ENCODE results near the gene RILPL1. TPM values are rescaled to one million over a fixed set of nuclear protein-coding genes. Genes with fewer than 3 reads are reported as not detected.

The RILPL1 gene
- total and polyA plus RNA-seq, 9 of the 15 experiments (the other 6 are each of a cell fraction or from before 2014, with no cell fraction given), result 0.25 to 10.6 (median 8.6) TPM

- Histone ChIP-seq H3K9ac (ENCODE audit: insufficient read depth in 1 of 2, low read depth in 2 of 2, low read length in 2 of 2) (no peak overlapping the region), H3K4me1 (replicated peaks in 1 of 2; ENCODE audit: control insufficient read depth in 2 of 2, insufficient read depth in 2 of 2, low read length in 2 of 2) (peaks cover 0 to 2% of the 10 kb centered on the region in 2 experiments; a peak in 1 of 5 replicates), H3K27me3 (ENCODE audit: control insufficient read depth in 2 of 2, insufficient read depth in 2 of 2, low read length in 2 of 2) (no peaks in the 10 kb centered on the region), H3K27ac (ENCODE audit: extremely low read depth, low read depth, low read length) (no peak overlapping the region), H3K4me3 (no peak overlapping the region), H3K9me1 (ENCODE audit: control insufficient read depth, insufficient read depth, low read length) (no peaks in the 10 kb centered on the region), H3K4me2 (ENCODE audit: insufficient read depth, low read length) (no peak overlapping the region), H3K9me3 (replicated peaks; ENCODE audit: control insufficient read depth, insufficient read depth, low read depth, low read length) (no peaks in the 10 kb centered on the region), H4K20me1 (replicated peaks; ENCODE audit: control insufficient read depth, insufficient read depth, low read length) (no peaks in the 10 kb centered on the region), H3K79me2 (ENCODE audit: control insufficient read depth, insufficient read depth, low read length) (no peaks in the 10 kb centered on the region), H3K36me3 (ENCODE audit: control insufficient read depth, insufficient read depth, low read length) (peaks cover 48% of the 10 kb centered on the region; the same call in 2 of the 3 replicates), H2AFZ (ENCODE audit: low read depth, low read length) (no peak overlapping the region)
- TF ChIP-seq ZNF324 (CRISPR knock-in tag; IDR thresholded peaks at IDR 0.05) (no peak), ARID3A (IDR thresholded peaks at IDR 0.05; ENCODE audit: borderline replicate concordance, low read depth, low read length) (no peak), ZNF431 (CRISPR knock-in tag; IDR thresholded peaks at IDR 0.05) (no peak), ATF3 (IDR thresholded peaks at IDR 0.05) (no peak), ATF3 (CRISPR knock-in tag; conservative IDR thresholded peaks at IDR 0.05) (no peak), ETV6 (IDR thresholded peaks at IDR 0.05; ENCODE audit: borderline replicate concordance in 1 of 2, low read depth in 2 of 2, low read length in 1 of 2) (no peak), ETV6 (CRISPR knock-in tag; IDR thresholded peaks at IDR 0.05; ENCODE audit: borderline replicate concordance) (no peak), PHF8 (IDR thresholded peaks at IDR 0.05; ENCODE audit: borderline replicate concordance, low read length) (no peak), POLR3G (IDR thresholded peaks at IDR 0.05; ENCODE audit: extremely low read depth, insufficient read length, insufficient replicate concordance) (no peak), GTF2E2 (tag; IDR thresholded peaks at IDR 0.05) (no peak), FOXK2 (conservative IDR thresholded peaks at IDR 0.05 in 1 of 2, IDR thresholded peaks at IDR 0.05 in 1 of 2; ENCODE audit: low read depth in 2 of 2) (no peak), MAFF (IDR thresholded peaks at IDR 0.05; ENCODE audit: low read length) (no peak), BCL6 (CRISPR knock-in tag; IDR thresholded peaks at IDR 0.05) (no peak), ZNF224 (CRISPR knock-in tag; IDR thresholded peaks at IDR 0.05) (no peak), SMARCE1 (IDR thresholded peaks at IDR 0.05) (no peak)
- TF ChIP-seq, protein P1, sequence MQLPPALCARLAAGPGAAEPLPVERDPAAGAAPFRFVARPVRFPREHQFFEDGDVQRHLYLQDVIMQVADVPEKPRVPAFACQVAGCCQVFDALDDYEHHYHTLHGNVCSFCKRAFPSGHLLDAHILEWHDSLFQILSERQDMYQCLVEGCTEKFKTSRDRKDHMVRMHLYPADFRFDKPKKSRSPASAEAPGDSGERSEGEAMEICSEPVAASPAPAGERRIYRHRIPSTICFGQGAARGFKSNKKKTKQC (CRISPR knock-in tag; IDR thresholded peaks at IDR 0.05), result no peak
- TF ChIP-seq, protein P2, sequence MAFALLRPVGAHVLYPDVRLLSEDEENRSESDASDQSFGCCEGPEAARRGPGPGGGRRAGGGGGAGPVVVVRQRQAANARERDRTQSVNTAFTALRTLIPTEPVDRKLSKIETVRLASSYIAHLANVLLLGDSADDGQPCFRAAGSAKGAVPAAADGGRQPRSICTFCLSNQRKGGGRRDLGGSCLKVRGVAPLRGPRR (CRISPR knock-in tag; IDR thresholded peaks at IDR 0.05), result no peak
- no TSS peak for BruUV-seq (replicated peaks)
- intact Hi-C loops (cut with micrococcal nuclease), result no loop called here
- DNase-seq (ENCODE audit: extremely low read depth in 1 of 4, low spot score in 3 of 4) (no peak), FAIRE-seq (no peak), ATAC-seq (no peak)
- WGBS (ENCODE audit: insufficient coverage, low coverage, missing lambda C conversion rate), result 65% methylated on average over 9 of the region's 12 CpGs
- POLR2A ChIA-PET, result interaction anchor here (1.0 kb wide), 1 partner anchor 11 kb away, joined by 3 read pairs; no protein-coding TSS in a partner anchor
- CTCF ChIA-PET (ENCODE audit: low intra/inter-chr PET ratio), result no interaction called here
- in situ Hi-C loops (cut with MboI), result no loop called here
Measured at GRCh38 chr12:123472438-123472849, 61.1 kb downstream of the RILPL1 start.

Measured in K562 (cell line).